Stimulated activated CD4-positive, alpha-beta T cell treated with anti-CD3 and anti-CD28 coated beads, Interleukin-2, amount 100 ng/mL, for 24 hours (primary cell): ENCODE results near the gene NDUFAF2.

Experiments used
- DNase-seq, 2 donors: peaks; one replicate each; pipeline ENCODE4 v3.0.0-alpha.2; 2020

NDUFAF2 gene

GRCh38 chr5:61132559-61132958 is 187.6 kb downstream of the NDUFAF2 start:
- DNase-seq = no peak

GRCh38 chr5:61137835-61138234 is 192.8 kb downstream of the NDUFAF2 start:
- no peak for DNase-seq

GRCh38 chr5:61139094-61139873 is 194.3 kb downstream of the NDUFAF2 start:
- DNase-seq = no peak

DNA sequence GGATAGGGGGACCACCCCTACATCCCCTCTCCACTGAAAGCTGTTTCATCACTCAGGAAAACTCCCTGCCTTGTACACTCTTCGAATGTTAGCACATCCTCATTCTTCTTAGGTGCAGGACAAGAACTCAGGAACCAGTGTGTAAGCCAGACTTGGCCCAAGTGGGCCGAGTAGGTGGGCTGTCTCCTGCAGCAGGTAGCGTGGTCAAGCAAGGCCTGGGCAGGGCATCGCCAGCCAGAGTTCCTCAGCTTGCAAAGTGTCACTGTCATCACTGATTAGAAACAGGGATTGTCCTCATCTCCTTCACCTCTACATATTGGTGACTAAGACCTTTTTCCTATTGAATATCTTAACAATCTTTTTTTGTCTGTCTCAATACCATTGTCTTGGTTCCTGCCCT is 194.9 kb downstream of the NDUFAF2 start:
- no peak for DNase-seq

DNA sequence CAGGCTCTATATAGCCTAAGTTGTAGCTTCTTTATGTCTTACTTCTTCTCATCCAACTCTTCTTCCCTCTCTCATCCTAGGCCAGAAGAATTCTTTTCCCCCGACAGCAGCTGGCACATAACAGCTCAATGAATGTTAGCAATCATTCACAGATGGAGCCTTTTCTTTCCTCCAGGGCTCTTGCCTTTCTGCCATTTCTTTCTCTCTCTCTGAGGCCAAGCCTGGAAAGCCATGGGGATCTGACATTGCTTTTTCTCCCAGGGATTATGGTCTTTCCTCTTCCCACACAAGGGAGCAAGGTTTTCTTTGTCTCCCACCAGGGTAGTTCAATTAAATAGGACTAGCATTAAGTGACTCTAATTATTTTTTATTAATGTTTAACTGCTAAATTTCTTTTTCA is 196.8 kb downstream of the NDUFAF2 start:
- no peak for DNase-seq

DNA sequence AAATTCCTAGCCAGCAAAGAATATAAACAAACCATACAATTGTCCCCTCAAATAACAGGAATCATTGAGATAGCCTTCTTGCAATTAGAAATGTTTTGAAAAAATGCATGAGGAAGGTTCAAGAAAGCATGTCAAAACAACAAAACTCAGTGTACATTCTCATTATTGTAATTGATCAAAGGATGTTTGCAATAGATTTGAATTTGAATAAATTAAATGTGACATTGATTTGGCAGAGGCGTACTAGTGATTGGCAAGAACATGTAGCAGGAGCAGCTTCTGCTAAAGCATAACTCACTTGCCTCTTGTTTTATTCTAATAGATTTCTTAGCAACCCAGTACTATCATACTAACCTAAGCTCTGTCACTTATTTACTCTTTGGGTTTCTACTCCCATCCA is 197.4 kb downstream of the NDUFAF2 start:
- no peak for DNase-seq

- DNase-seq = no peak
Measured at GRCh38 chr5:61142811-61143210, 197.8 kb downstream of the NDUFAF2 start.

- DNase-seq = no peak
Measured at GRCh38 chr5:61148515-61148914, 203.5 kb downstream of the NDUFAF2 start.

GRCh38 chr5:61151893-61152292 is 206.9 kb downstream of the NDUFAF2 start:
- DNase-seq = no peak

- no peak for DNase-seq
Measured at GRCh38 chr5:61159070-61159469, 214.1 kb downstream of the NDUFAF2 start.

- no peak for DNase-seq
Measured at GRCh38 chr5:61159836-61160235, 214.8 kb downstream of the NDUFAF2 start.

- no peak for DNase-seq
Measured at GRCh38 chr5:61160497-61160896, 215.5 kb downstream of the NDUFAF2 start.

DNA sequence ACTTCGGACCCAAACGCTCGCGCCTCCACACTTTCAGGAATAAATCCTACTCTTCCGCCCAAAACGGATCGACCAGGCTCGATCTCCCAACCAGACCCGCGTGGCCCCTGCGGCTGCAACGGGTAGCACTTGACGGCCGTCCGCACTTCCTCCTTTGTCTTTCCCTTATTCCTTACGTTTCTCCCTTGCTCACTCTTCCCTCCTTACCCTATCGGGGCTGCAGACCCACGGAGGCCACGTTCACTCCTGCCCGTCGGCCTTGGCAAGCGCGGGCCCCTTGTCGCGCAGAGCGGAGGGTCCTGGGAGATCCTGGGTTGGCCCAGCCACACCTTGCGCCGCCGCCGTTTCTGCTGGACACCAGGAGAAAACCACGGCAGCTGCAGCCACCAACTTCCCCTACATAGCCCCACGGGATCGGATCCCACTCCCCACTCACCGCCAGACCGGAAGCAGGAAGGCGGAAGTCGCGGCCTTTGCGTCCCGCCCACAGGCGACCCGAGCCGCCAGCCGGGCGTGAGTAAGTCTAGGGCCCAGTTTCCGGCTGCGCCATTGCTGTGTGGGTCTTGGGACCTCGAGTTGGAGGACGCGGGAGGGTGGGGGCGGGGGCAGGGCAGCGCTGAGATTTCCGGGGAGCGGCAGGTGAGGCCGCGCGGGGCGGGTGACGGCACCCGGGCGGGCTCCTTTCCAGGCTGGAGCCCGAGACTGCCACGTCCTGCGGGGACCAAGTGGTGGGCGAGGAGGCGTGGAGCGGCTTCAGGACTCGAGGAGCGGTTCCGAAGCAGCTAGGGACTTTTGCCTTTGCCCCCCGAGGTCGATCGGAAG is 217.2 kb downstream of the NDUFAF2 start, which contains the start of gene SMIM15:
Gene SMIM15 (minus strand): TSS at position 459 of the 822 bp plus-strand sequence. CDS start 2,297 bp downstream, outside the sequence.
- DNase-seq = peak; percentile 83 to 87

- no peak for DNase-seq
Measured at GRCh38 chr5:61162832-61163567, 218.0 kb downstream of the NDUFAF2 start.

DNA sequence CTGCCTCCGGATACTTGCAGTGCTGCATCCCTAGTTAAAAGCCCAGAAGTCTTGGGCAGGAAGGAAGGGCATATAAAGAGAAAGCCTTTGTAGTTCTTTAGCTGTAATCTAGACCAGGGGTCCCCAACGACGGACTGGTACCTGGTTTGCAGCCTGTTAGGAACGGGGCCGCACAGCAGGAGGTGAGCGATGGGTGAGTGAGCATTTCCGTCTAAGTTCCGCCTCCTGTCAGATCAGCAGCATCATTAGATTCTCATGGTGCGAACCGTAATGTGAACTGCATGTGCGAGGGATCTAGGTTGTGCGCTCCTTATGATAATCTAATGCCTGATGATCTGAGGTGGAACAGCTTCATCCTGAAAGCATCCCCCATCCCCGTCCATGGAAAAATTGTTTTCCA is 218.9 kb downstream of the NDUFAF2 start:
- no peak for DNase-seq

DNA sequence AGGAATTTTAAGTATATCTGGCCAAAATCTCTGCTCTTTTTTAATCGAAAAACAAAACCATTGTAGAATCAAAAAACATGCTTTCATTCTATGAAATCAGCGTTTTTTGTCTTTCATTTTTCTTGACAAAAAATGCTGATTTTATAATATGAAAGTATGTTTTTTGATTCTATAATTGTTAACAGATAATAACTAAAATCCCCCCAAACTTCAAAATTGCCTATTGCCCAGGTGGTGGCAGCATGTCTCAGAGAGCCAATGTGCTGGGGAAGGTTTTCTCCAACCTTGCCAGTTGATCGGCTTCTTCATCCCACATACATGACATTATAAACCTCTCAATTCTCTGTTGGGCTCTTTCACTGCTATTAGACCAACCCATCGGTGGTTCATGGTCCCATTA is 222.4 kb downstream of the NDUFAF2 start:
- DNase-seq = no peak

GRCh38 chr5:61168951-61169350 is 223.9 kb downstream of the NDUFAF2 start:
- no peak for DNase-seq

DNA sequence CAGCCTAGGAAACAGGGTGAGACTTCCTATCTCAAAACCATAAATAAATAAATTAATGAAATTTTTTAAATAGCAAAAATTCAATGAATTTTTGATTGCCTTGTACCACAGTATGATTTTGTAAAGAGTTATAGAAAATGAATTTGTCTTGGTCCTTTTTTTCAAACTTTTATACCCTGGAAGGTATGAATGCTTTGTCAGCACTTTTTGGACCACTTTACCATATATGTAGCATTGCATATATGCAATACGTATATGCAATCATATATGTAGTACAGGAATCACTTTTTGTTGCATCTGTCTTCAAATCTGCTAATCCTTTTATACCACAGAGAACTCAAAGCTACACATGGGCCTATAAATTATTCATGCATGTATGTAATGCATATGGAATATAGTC is 226.5 kb downstream of the NDUFAF2 start:
- DNase-seq = no peak

GRCh38 chr5:61176631-61177030 is 231.6 kb downstream of the NDUFAF2 start:
- DNase-seq = no peak

DNA sequence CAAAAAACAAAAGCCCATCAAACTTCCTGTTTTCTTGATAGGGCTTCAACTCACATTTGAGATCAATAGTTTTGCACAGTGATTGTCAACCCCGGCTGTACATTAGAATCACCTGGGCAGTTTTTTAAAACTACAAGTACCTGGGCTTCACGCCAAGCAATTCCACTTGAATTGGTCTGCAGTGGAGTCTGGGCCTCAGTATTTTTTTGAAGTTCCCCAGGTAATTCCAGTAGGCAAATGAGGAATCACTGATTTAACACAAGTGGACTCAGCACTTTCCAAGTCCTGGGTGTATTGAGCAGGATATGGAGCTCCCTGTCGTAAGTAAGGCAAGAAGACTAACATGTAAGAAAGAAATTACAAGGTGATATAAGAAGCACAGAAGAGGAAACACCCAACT is 232.1 kb downstream of the NDUFAF2 start:
- DNase-seq = no peak

GRCh38 chr5:61177716-61178115 is 232.7 kb downstream of the NDUFAF2 start:
- no peak for DNase-seq

DNA sequence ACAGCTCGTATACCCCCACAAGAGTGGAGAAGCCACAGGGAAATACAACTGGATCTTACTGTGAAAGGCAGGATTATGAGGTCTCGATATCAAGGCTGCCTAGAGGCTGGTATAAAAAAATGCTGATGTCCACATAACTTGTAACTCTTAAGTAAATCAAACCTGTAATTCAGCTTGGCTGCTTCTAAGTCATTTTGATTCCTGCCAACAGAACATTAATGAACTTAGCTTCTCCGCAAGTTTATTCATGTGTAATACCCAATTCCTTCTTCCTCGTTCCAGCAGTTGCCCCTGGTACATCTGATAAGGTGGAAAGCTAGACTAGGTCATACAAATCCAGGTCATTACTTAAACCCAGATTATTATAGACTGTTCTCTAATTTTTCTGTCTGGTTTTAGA is 233.7 kb downstream of the NDUFAF2 start:
- no peak for DNase-seq

GRCh38 chr5:61180886-61181285 is 235.9 kb downstream of the NDUFAF2 start:
- no peak for DNase-seq
